HepG2 (cell line): ENCODE data around the gene DNAJC10. TPM values are rescaled to one million over a fixed set of nuclear protein-coding genes. Genes with fewer than 3 reads are reported as not detected.

Experiments
- ATAC-seq: fragments of 200-7000 bp; cut with Tn5 transposase; 3 replicates; pipeline ENCODE4 v1.9.1; 2020; ENCODE audit warnings: mild to moderate bottlenecking, moderate library complexity
- BruUV-seq: library from RNA; stranded (reverse); fragments of 400-500 nt; replicated peaks from 2 replicates; lab custom pipeline; 2021; lab: Mats Ljungman, UMichigan
- CTCF ChIA-PET: fragments of 300-600 bp; formaldehyde crosslinking; extraction: SDS; loops from one replicate; lab custom pipeline; 2021; ENCODE audit warnings: low total read pairs, inconsistent platforms, low intra/inter-chr PET ratio; lab: Yijun Ruan, JAX
- POLR2A ChIA-PET: fragments of 350-600 bp; sonication (Branson Sonifier 250); formaldehyde crosslinking; loops from one replicate; lab custom pipeline; 2020; ENCODE audit warnings: antibody characterized with exemption, inconsistent platforms; lab: Yijun Ruan, JAX
- DNase-seq: peaks from one replicate; pipeline ENCODE4 v3.0.0-alpha.2; 2015; ENCODE audit warnings: low spot score
- FAIRE-seq: peaks from 3 replicates; lab custom pipeline; 2011; peaks lifted over from hg19 to GRCh38; lab: Jason Lieb, UNC
- H2AFZ ChIP-seq: one replicate; pipeline ENCODE4 v1.6.1; 2011; ENCODE audit warnings: low read length, inconsistent platforms
- H3K27ac ChIP-seq: fragments of 300-600 bp; 3 replicates; pipeline ENCODE4 v1.8.0; 2011; ENCODE audit warnings: mixed run types, mild to moderate bottlenecking, mixed read lengths, low read length, inconsistent platforms; ENCODE audit not compliant: insufficient read depth; ENCODE audit errors: extremely low read length
- H3K27me3 ChIP-seq, 2 experiments: fragments of 200-600 bp in 1 of 2; 2 replicates in 1 of 2; 3 replicates in 1 of 2; pipeline versions ENCODE4 v1.6.0 to v1.8.0; 2011; ENCODE audit warnings: low read length in 2 of 2, mild to moderate bottlenecking in 2 of 2, moderate library complexity in 2 of 2, inconsistent platforms in 1 of 2; ENCODE audit not compliant: insufficient read depth in 2 of 2, control insufficient read depth in 1 of 2
- H3K36me3 ChIP-seq, 2 experiments: fragments of 200-600 bp in 1 of 2; replicated peaks in 1 of 2; 2 replicates in 1 of 2; 3 replicates in 1 of 2; pipeline versions ENCODE4 v1.5.1 to v1.8.0; 2011; ENCODE audit warnings: low read length in 2 of 2, inconsistent platforms in 1 of 2; ENCODE audit not compliant: insufficient read depth in 2 of 2, control insufficient read depth in 1 of 2
- H3K4me1 ChIP-seq: 2 replicates; pipeline ENCODE4 v1.5.1; 2012; ENCODE audit warnings: low read length, inconsistent platforms; ENCODE audit not compliant: insufficient read depth
- H3K4me2 ChIP-seq: 2 replicates; pipeline ENCODE4 v1.6.0; 2011; ENCODE audit warnings: low read depth, low read length, inconsistent platforms
- H3K4me3 ChIP-seq, 3 experiments: fragments of 200-600 bp in 1 of 3; sonication (generic), shearing (Covaris generic) in 1 of 3; replicated peaks in 1 of 3; 2 replicates each; pipeline ENCODE4 v1.5.1; 2011 to 2016; ENCODE audit warnings: low read length in 3 of 3, inconsistent platforms in 2 of 3, low read depth in 2 of 3, mild to moderate bottlenecking in 2 of 3, control low read depth in 1 of 3, mixed read lengths in 1 of 3; ENCODE audit not compliant: insufficient read depth in 1 of 3
- H3K79me2 ChIP-seq: one replicate; pipeline ENCODE4 v1.6.1; 2011; ENCODE audit warnings: low read length, inconsistent platforms; ENCODE audit not compliant: insufficient read depth
- H3K9ac ChIP-seq: 2 replicates; pipeline ENCODE4 v1.6.0; 2011; ENCODE audit warnings: mild to moderate bottlenecking, low read depth, low read length, inconsistent platforms; ENCODE audit not compliant: insufficient read depth
- H3K9me3 ChIP-seq: 2 replicates; pipeline ENCODE4 v1.5.1; 2012; ENCODE audit warnings: mild to moderate bottlenecking, low read length
- H4K20me1 ChIP-seq: 2 replicates; pipeline ENCODE4 v1.6.0; 2011; ENCODE audit warnings: inconsistent platforms, mild to moderate bottlenecking, low read length, moderate library complexity; ENCODE audit not compliant: insufficient read depth
- IRF9 ChIP-seq: sonication (generic); formaldehyde crosslinking; IDR thresholded peaks from 2 replicates; pipeline ENCODE4 v1.8.0; 2022; ENCODE audit warnings: missing genetic modification reagents, mild to moderate bottlenecking, borderline replicate concordance
- ZFP91 ChIP-seq: sonication (generic); formaldehyde crosslinking; IDR thresholded peaks from 2 replicates; pipeline ENCODE4 v1.9.0; 2022; ENCODE audit warnings: missing genetic modification reagents, mild to moderate bottlenecking, borderline replicate concordance
- ZNF589 ChIP-seq: sonication (generic); formaldehyde crosslinking; conservative IDR thresholded peaks from 2 replicates; pipeline ENCODE4 v1.8.0; 2022; ENCODE audit warnings: mild to moderate bottlenecking, moderate library complexity, missing genetic modification reagents
- ZNF7 ChIP-seq: IDR thresholded peaks from 2 replicates; pipeline ENCODE4 v1.6.1; 2016; ENCODE audit warnings: missing biosample characterization, missing genetic modification reagents
- ZNF709 ChIP-seq: sonication (generic); formaldehyde crosslinking; IDR thresholded peaks from 2 replicates; pipeline ENCODE4 v1.5.0; 2020; ENCODE audit warnings: mild to moderate bottlenecking, missing genetic modification reagents
- ZNF879 ChIP-seq: sonication (generic); formaldehyde crosslinking; IDR thresholded peaks from 2 replicates; pipeline ENCODE4 v1.8.1; 2023; ENCODE audit warnings: missing genetic modification reagents
- WGBS: methylation state at CpG from one replicate; pipeline ENCODE4 v1.1.6; 2017; ENCODE audit warnings: low lambda C conversion rate; 5-methylcytosine and 5-hydroxymethylcytosine counted together
- in situ Hi-C: cut with HindIII; loops from 2 replicates; pipeline ENCODE4 v1.10.0; 2017; ENCODE audit warnings: low pct_unique_long_range_greater_than_20kb; ENCODE audit not compliant: extremely low pct_ligation_motif_present
- intact Hi-C: fragments of 100-400 bp; cut with micrococcal nuclease; formaldehyde crosslinking; loops from one replicate; pipeline ENCODE4 v1.10.0; 2022; ENCODE audit not compliant: unreplicated experiment
- polyA plus RNA-seq, 8 experiments: library from polyadenylated mRNA; depleted of rRNA in 3 of 8; stranded (reverse) in 7 of 8; unstranded in 1 of 8; fragments of >200 nt; fragmentation: Illumina TruSeq in 4 of 8; extraction: Trizol in 4 of 8; gene quantifications; 2 replicates each; pipeline versions ENCODE4 v1.2.1 to v1.2.3, GENCODE V29; 2011 to 2016; ENCODE audit warnings: low read depth in 4 of 8, missing spikeins in 1 of 8, mixed read lengths in 1 of 8; ENCODE audit not compliant: insufficient read depth in 1 of 8
- total RNA-seq, 5 experiments: library from RNA; depleted of rRNA; stranded (reverse); fragments of >200 nt; fragmentation: Illumina TruSeq; extraction: Trizol; gene quantifications; 2 replicates each; pipeline ENCODE4 v1.2.3, GENCODE V29; 2016; ENCODE audit warnings: low read depth in 1 of 5

The DNAJC10 gene
- total and polyA plus RNA-seq, 2 of the 13 experiments (the other 11 are each of a cell fraction or from before 2014, with no cell fraction given), result 44.1 to 178 TPM

GRCh38 chr2:182695776-182696175, 20.3 kb upstream of the DNAJC10 start:
- 61% methylated on average over 2 of the region's 2 CpGs for WGBS
- H3K4me3 ChIP-seq, result no peak overlapping the region
- CTCF ChIA-PET, result no interaction called here
- H3K9me3 ChIP-seq, result no peaks in the 10 kb centered on the region
- no peaks in the 10 kb centered on the region for H3K36me3 ChIP-seq
- no peak for TF ChIP-seq IRF9
- TF ChIP-seq ZNF7, result peak; percentile 62; the same call in 1 of the 2 replicates
- no peak for ATAC-seq
- H3K4me2 ChIP-seq, result no peak overlapping the region
- no peaks in the 10 kb centered on the region for H4K20me1 ChIP-seq
- FAIRE-seq, result no peak
- H3K9ac ChIP-seq, result no peak overlapping the region
- DNase-seq, result no peak
- no peak overlapping the region for H2AFZ ChIP-seq
- H3K27me3 ChIP-seq, result no peaks in the 10 kb centered on the region
- no peak overlapping the region for H3K27ac ChIP-seq
- in situ Hi-C loops, result no loop called here
- no peaks in the 10 kb centered on the region for H3K4me1 ChIP-seq
- H3K79me2 ChIP-seq, result no peaks in the 10 kb centered on the region
- intact Hi-C loops, result no loop called here
- no TSS peak for BruUV-seq
- POLR2A ChIA-PET, result no interaction called here

- Histone ChIP-seq H3K4me1 (no peaks in the 10 kb centered on the region), H3K36me3 (no peaks in the 10 kb centered on the region), H3K27ac (no peak overlapping the region), H3K4me2 (no peak overlapping the region), H3K4me3 (no peak overlapping the region), H3K9me3 (no peaks in the 10 kb centered on the region), H3K79me2 (no peaks in the 10 kb centered on the region), H4K20me1 (no peaks in the 10 kb centered on the region), H2AFZ (no peak overlapping the region), H3K27me3 (no peaks in the 10 kb centered on the region), H3K9ac (no peak overlapping the region)
- intact Hi-C loops (no loop called here), in situ Hi-C loops (no loop called here)
- no TSS peak for BruUV-seq
- TF ChIP-seq ZNF589 (CRISPR knock-in tag) (no peak), ZNF879 (CRISPR knock-in tag) (no peak), ZFP91 (CRISPR knock-in tag) (no peak), ZNF709 (CRISPR knock-in tag) (no peak)
- ChIA-PET CTCF (no interaction called here), POLR2A (no interaction called here)
- ATAC-seq, result no peak
- no peak for FAIRE-seq
- no peak for DNase-seq
- WGBS, result 8% methylated on average over 3 of the region's 3 CpGs
These were observed 17.4 kb upstream of the DNAJC10 start for GRCh38 chr2:182698671-182699070.
